ENCODE measurements around the gene DUSP7. TPM values are rescaled to one million over a fixed set of nuclear protein-coding genes. Genes with fewer than 3 reads are reported as not detected.

Gene DUSP7
- total RNA-seq, 6 donors from 2014 or later, result 24.1 to 49.1 (median 35.3) TPM

DNA sequence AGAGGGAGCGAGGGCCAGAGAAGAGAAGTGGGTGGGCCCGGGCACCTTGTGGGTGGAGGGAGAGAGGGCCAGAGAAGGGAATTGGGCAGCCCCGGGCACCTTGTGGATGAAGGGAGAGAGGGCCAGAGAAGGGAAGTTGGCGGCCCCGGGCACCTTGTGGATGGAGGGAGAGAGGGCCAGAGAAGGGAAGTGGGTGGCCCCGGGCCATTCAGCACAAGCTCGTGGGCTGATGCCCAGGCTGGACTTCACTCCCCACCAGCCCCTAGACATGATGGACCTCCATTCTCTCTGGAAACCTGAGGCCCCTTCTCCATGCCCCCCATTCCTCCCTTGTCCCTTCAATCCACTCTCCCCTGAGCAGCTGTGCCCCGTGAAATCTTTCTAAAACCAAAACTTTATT lies 15.8 kb downstream of the DUSP7 start:
- ATAC-seq (ENCODE audit: low FRiP score in 2 of 2), result no peak

DNA sequence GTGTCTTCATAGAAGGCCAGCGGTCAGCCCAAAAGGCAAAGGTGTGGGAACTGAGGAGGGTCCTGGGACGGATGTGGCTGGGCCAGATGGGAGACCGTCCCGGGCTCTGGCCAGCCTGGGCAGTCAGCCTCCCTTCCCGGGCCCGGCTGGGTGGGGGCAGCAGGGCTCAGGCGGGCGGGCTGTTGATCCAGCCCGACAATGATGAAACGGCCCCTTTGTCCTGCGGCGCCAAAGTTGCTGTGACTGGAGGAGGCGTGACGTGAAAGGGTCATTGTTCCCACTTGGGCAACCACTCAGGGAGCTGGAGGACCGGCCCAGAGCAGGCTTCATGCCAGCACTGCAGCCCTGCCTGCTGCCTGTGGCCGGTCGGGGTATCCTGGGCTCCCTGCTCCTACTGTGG lies 16.5 kb downstream of the DUSP7 start:
- Histone ChIP-seq H3K4me3 (peak overlapping the region in 1 of 4 donors; percentile 8), H3K36me3 (no peaks in the 10 kb centered on the region), H3K4me1 (peaks cover 20 to 28% (median 26%) of the 10 kb centered on the region in 4 donors), H3K27ac (peak overlapping the region; percentile 75 to 90 (median 85)), H3K9me3 (no peaks in the 10 kb centered on the region), H3K27me3 (no peaks in the 10 kb centered on the region)
- peak; percentile 74 to 78 for TF ChIP-seq POLR2AphosphoS5 (IDR thresholded peaks at IDR 0.05)
- TF ChIP-seq EP300 (IDR thresholded peaks at IDR 0.05), result peak in 2 of 4 donors; percentile 32 to 56
- TF ChIP-seq CTCF (IDR thresholded peaks at IDR 0.05), result peak in 2 of 6 experiments; percentile 4 to 15
- peak in 1 of 4 donors; percentile 48 for TF ChIP-seq POLR2A (IDR thresholded peaks at IDR 0.05)
- 28 to 40% methylated on average over 10 of the region's 17 CpGs for WGBS, 2 donors
- peak; percentile 46 to 84 for ATAC-seq (ENCODE audit: low FRiP score in 2 of 2)
- DNase-seq, result peak; percentile 85 to 93

More for the DNA sequence above, 15.8 kb downstream of the DUSP7 start:
- no peak for TF ChIP-seq CTCF (IDR thresholded peaks at IDR 0.05)
- no peak for TF ChIP-seq POLR2AphosphoS5 (IDR thresholded peaks at IDR 0.05)
- TF ChIP-seq EP300 (IDR thresholded peaks at IDR 0.05), result no peak
- no peak for TF ChIP-seq POLR2A (IDR thresholded peaks at IDR 0.05)
- Histone ChIP-seq H3K27me3 (no peaks in the 10 kb centered on the region), H3K27ac (peak overlapping the region; percentile 59 to 90 (median 85)), H3K4me1 (peaks cover 20 to 29% (median 26%) of the 10 kb centered on the region in 4 donors), H3K36me3 (no peaks in the 10 kb centered on the region), H3K9me3 (no peaks in the 10 kb centered on the region), H3K4me3 (no peak overlapping the region)
- no peak for DNase-seq
- WGBS, 2 donors, result 66 to 80% methylated on average over 8 of the region's 8 CpGs

GRCh38 chr3:52039426-52039825 lies 16.9 kb downstream of the DUSP7 start:
- Histone ChIP-seq H3K4me1 (peaks cover 20 to 28% (median 26%) of the 10 kb centered on the region in 4 donors), H3K4me3 (peak overlapping the region in 1 of 4 donors; percentile 8), H3K27me3 (no peaks in the 10 kb centered on the region), H3K36me3 (no peaks in the 10 kb centered on the region), H3K27ac (peak overlapping the region; percentile 75 to 90 (median 85)), H3K9me3 (no peaks in the 10 kb centered on the region)
- TF ChIP-seq EP300 (IDR thresholded peaks at IDR 0.05), result no peak
- TF ChIP-seq POLR2AphosphoS5 (IDR thresholded peaks at IDR 0.05), result no peak
- TF ChIP-seq CTCF (IDR thresholded peaks at IDR 0.05), result no peak
- TF ChIP-seq POLR2A (IDR thresholded peaks at IDR 0.05), result no peak
- ATAC-seq (ENCODE audit: low FRiP score in 2 of 2), result no peak
- no peak for DNase-seq
- WGBS, 2 donors, result 50 to 72% methylated on average over 1 to 4 of the region's 4 CpGs

- peaks cover 20 to 28% (median 26%) of the 10 kb centered on the region in 4 donors for H3K4me1 ChIP-seq
- DNase-seq, result no peak
- no peak for ATAC-seq (ENCODE audit: low FRiP score in 2 of 2)
- no peak overlapping the region for H3K4me3 ChIP-seq
- no peaks in the 10 kb centered on the region for H3K36me3 ChIP-seq
- no peaks in the 10 kb centered on the region for H3K9me3 ChIP-seq
- H3K27ac ChIP-seq, result peak overlapping the region in 2 of 4 donors; percentile 84 to 90
- WGBS, 2 donors, result 50 to 90% methylated on average over 1 to 6 of the region's 6 CpGs
- no peak for TF ChIP-seq POLR2AphosphoS5 (IDR thresholded peaks at IDR 0.05)
- no peaks in the 10 kb centered on the region for H3K27me3 ChIP-seq
Observed at GRCh38 chr3:52038227-52038626, 18.1 kb downstream of the DUSP7 start.

DNA sequence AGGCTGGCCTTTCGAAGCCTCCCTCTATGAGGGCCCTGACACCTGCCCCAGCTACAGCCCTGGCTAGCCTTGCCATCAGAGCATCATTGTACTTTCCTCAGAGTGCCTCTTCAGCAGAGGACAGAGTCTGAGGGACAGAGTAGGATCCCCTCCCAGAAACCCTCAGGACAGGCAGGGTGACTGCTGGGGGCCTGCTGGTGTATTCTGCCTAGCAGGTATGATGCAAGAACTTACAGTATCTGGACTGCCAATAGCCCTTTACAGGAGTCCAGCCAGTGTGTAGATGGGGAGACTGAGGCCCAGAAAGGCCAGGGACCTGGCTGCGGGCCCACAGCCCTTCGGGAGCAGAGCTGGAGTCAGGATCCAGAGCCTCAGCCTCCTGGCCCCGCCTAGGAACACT lies 19.1 kb downstream of the DUSP7 start:
- WGBS, 2 donors, result 100% methylated on average over 1 to 3 of the region's 4 CpGs
- no peaks in the 10 kb centered on the region for H3K27me3 ChIP-seq
- TF ChIP-seq EP300 (IDR thresholded peaks at IDR 0.05) (no peak), POLR2A (IDR thresholded peaks at IDR 0.05) (no peak), POLR2AphosphoS5 (IDR thresholded peaks at IDR 0.05) (no peak), CTCF (IDR thresholded peaks at IDR 0.05) (no peak)
- H3K27ac ChIP-seq, result peak overlapping the region in 1 of 4 donors; percentile 4
- no peaks in the 10 kb centered on the region for H3K9me3 ChIP-seq
- H3K4me3 ChIP-seq, result no peak overlapping the region
- no peaks in the 10 kb centered on the region for H3K36me3 ChIP-seq
- no peak for ATAC-seq (ENCODE audit: low FRiP score in 2 of 2)
- H3K4me1 ChIP-seq, result peaks cover 20 to 28% (median 26%) of the 10 kb centered on the region in 4 donors
- DNase-seq, result no peak
